Hepatocyte (in vitro differentiated cells): ENCODE data around the gene STK32B.

Experiments used
- EZH2 ChIP-seq: fragments of 200-600 bp; sonication (generic); IDR thresholded peaks from 2 replicates; pipeline ENCODE4 v1.6.1; 2016; ENCODE audit warnings: antibody characterized with exemption, mild to moderate bottlenecking, borderline replicate concordance
- TF ChIP-seq, protein P1 (sequence below): fragments of 200-600 bp; sonication (generic); IDR thresholded peaks from 2 replicates; pipeline ENCODE4 v1.5.1; 2016; ENCODE audit warnings: antibody characterized with exemption, mild to moderate bottlenecking; ENCODE audit not compliant: poor library complexity

GRCh38 chr4:5283837-5284236 lies 232.6 kb downstream of the STK32B start:
- TF ChIP-seq, protein P1, sequence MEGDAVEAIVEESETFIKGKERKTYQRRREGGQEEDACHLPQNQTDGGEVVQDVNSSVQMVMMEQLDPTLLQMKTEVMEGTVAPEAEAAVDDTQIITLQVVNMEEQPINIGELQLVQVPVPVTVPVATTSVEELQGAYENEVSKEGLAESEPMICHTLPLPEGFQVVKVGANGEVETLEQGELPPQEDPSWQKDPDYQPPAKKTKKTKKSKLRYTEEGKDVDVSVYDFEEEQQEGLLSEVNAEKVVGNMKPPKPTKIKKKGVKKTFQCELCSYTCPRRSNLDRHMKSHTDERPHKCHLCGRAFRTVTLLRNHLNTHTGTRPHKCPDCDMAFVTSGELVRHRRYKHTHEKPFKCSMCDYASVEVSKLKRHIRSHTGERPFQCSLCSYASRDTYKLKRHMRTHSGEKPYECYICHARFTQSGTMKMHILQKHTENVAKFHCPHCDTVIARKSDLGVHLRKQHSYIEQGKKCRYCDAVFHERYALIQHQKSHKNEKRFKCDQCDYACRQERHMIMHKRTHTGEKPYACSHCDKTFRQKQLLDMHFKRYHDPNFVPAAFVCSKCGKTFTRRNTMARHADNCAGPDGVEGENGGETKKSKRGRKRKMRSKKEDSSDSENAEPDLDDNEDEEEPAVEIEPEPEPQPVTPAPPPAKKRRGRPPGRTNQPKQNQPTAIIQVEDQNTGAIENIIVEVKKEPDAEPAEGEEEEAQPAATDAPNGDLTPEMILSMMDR, result no peak
- no peak for TF ChIP-seq EZH2
